NCI-H446 (cell line): ENCODE results near the gene SAXO2.
A peak's percentile ranks its signal among the peaks of the same experiment; 100 is the strongest.
"Not testable (repeated sequence)": the region's sequence is repeated elsewhere in the genome, so short reads cannot be mapped to it uniquely, and the experiment has no call there.

ENCODE experiments used
- DNase-seq, 2 experiments: peaks; one replicate each; lab custom pipeline; 2025; lab: John Stamatoyannopoulos, UW

The SAXO2 gene

GRCh38 chr15:82313951-82314768 lies 51.5 kb downstream of the SAXO2 start:
- DNase-seq = not testable (repeated sequence)

DNA sequence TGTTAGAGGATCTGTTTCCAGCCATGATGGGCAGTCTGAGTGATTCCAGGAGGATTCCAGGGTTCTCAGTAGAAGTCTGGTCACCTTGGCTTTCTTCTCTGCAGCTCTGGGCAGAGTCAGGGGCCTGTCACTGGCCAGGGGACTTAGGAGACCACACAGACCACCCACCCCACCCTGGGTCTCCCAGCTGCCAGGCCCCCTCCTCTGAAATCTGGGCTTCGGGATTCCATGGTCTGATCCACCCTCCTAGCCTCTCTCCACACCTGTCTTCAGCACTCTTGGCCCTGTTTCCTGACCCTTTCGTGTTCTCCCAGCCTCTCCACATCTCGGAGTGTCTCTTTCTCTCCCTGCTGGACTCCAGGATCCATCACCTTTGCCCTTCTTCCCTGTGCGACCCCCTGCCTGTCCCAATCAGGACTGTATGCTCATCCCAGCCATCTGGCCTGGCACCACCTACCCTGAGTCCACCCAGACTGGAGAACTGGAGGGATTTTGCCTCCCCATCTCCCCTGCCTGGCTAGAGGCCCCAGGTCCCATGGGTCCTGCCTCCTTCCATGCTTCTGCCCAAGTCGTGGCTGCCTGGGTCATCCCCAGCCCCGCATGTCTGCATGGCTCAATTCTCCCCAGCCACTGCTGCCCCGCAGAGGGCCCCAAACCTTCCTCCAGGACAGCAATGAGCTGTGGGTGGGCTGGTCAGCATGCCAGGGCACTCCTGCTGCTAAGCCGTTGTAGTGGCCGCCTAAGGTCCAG lies 52.3 kb downstream of the SAXO2 start:
- DNase-seq = no peak

DNA sequence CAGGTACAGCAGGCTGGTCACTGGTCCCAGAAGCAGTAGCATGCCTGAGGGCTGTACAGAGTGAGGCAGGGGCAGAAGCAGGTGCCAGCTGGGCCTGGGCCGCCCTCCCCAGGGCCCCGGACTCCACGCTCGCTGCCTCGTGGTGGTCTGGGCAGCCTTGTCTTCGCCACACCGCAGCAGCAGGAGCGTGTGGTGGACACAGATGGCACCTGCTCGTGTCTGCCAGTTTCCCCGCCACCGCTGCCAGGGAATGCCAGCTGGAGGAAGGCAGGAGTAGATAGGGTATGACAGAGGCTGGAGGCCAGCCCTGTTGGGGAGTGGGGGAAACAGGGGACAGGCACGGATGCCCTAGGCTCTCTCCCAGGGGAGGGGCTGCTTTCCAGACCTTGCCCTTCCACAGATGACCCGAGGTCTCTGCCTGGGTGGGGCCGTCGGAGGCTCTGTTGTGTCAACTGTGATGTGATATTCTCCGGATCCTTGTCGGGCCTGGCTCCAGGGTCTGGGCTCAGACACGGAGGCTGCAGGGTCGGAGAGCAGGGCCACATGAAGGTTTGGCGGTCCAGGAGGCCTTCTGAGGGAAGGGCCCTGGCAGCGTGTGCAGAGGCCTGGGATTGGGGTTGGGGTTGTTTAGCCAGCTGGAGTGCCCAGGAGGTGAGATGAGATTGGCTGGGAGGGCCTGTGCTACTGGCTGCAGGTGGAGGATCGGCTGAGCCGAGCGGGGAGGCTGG lies 53.1 kb downstream of the SAXO2 start:
- peak; percentile 16 to 59 for DNase-seq

- not testable (repeated sequence) for DNase-seq
Measured at GRCh38 chr15:82316247-82317090, 53.9 kb downstream of the SAXO2 start.

DNA sequence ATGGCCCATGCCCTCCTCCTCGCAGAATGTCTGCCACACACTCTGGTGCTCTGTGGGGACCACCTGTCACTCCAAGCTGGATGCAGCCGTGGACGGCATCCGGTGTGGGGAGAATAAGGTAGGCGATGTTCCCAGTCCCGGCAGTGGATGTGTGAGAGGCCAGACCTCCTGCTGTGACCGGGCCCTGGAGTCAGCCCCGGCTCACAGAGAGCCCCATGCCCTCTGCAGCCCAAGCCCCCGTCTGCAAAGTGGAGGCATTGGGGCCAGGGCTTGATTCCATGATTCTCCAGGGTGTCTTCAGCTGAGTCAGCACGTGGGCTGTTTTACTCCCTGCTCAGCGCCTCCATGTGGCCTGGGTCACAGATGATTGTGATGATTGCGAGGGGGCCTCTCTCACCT lies 54.5 kb downstream of the SAXO2 start:
- no peak for DNase-seq

GRCh38 chr15:82317516-82317915 lies 54.9 kb downstream of the SAXO2 start:
- not testable (repeated sequence) for DNase-seq

GRCh38 chr15:82318281-82318680 lies 55.7 kb downstream of the SAXO2 start:
- not testable (repeated sequence) for DNase-seq

DNA sequence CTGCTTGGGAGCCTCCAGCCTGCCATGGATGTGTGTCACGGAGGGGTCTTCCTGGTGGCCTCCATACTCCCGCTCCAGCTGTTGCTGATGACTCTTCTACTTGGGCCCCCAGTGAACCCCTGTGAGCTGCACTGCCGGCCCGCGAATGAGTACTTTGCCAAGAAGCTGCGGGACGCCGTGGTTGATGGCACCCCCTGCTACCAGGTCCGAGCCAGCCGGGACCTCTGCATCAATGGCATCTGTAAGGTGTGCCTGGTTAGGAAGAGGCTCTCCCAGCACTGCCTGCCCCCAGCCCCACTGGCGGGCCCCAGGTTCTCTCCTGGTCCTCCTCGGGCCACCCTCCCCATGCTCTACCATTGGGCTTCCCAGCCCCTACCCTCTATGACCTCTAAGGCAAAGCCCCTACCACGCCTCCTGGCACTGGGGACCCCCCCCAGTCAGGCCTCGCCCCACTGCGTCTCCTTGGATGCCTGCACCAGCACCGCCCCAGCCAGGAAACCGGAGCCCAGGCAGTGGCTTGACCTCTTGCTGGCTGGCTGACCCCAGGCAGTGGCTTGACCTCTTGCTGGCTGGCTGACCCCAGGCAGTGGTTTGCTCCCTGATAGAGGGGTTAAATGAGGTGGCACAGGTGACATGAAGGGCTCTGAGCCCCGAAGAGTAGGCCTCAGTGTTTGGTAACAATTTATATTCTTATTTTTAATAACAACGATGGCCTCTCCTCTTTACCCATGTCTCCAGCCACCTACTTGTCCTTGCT lies 57.1 kb downstream of the SAXO2 start:
- DNase-seq = not testable (repeated sequence)

GRCh38 chr15:82320861-82321260 lies 58.2 kb downstream of the SAXO2 start:
- DNase-seq = not testable (repeated sequence)

- not testable (repeated sequence) for DNase-seq
Measured at GRCh38 chr15:82322488-82322887, 59.9 kb downstream of the SAXO2 start.

DNA sequence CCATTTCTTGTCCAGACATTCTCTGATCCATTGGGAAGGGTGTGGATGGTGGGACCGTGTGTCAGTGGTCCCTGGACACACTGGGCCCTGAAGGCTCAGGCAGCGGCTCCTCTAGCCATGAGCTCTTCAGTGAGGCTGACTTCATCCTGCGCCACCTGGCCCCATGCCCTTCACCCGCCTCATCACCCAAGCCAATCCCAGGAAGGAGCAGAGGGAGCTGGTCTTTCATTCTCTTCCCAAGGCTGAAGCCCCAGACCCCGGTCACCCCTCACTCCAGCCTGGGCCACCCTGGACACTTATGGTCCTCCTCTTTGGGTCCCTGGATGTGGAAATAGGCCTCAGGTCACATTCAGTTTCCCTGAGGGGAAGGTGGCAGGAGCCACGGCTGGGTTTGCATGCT lies 62.2 kb downstream of the SAXO2 start:
- DNase-seq = not testable (repeated sequence)

DNA sequence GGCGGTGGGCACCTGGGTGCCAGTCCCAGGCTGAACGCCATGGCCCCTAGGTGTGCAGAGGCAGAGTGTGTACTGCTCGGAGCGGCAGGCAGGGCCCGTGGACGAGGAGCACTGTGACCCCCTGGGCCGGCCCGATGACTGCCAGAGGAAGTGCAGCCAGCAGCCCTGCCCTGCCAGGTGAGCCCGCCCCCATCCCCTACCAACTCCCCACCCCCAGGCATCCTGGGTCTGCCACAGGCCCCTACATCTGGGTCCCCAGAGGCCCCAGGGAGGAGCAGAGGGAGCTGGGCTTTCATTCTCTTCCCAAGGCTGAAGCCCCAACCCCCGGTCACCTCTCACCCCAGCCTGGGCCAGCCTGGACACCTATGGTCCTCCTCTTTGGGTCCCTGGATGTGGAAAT lies 63.0 kb downstream of the SAXO2 start:
- not testable (repeated sequence) for DNase-seq

GRCh38 chr15:82326896-82327295 lies 64.3 kb downstream of the SAXO2 start:
- not testable (repeated sequence) for DNase-seq

DNA sequence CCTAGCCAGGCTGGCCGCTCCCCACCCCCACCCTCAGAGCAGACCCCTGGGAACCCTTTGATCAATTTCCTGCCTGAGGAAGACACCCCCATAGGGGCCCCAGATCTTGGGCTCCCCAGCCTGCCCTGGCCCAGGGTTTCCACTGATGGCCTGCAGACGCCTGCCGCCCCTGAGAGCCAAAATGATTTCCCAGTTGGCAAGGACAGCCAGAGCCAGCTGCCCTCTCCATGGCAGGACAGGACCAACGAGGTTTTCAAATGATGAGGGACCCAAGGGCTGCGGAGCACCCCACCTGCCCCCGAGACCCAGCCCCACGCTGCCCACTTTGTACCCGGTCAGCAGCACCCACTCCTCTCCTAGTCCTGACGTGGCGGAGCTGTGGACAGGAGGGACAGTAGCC lies 64.8 kb downstream of the SAXO2 start:
- DNase-seq = not testable (repeated sequence)

DNA sequence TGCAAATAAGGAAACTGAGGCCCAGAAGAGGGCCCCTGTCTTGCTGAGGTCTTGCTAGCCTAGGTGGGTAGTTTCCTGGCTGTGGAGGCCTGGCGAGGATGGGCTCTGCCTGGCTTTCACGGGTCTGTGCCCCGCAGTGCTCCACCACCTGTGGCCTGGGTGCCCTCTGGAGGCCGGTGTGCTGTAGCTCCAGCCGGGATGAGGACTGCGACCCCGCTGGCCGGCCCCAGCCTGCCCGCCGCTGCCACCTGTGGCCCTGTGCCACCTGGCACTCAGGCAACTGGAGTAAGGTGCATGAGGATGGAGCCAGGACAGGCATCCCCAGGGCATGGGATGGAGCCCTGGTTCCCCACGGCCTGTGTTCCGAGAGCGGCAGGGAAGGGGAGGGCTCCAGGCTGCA lies 66.4 kb downstream of the SAXO2 start:
- DNase-seq = not testable (repeated sequence)

- not testable (repeated sequence) for DNase-seq
Measured at GRCh38 chr15:82330921-82331320, 68.3 kb downstream of the SAXO2 start.

GRCh38 chr15:82331576-82332304 lies 69.1 kb downstream of the SAXO2 start:
- not testable (repeated sequence) for DNase-seq

DNA sequence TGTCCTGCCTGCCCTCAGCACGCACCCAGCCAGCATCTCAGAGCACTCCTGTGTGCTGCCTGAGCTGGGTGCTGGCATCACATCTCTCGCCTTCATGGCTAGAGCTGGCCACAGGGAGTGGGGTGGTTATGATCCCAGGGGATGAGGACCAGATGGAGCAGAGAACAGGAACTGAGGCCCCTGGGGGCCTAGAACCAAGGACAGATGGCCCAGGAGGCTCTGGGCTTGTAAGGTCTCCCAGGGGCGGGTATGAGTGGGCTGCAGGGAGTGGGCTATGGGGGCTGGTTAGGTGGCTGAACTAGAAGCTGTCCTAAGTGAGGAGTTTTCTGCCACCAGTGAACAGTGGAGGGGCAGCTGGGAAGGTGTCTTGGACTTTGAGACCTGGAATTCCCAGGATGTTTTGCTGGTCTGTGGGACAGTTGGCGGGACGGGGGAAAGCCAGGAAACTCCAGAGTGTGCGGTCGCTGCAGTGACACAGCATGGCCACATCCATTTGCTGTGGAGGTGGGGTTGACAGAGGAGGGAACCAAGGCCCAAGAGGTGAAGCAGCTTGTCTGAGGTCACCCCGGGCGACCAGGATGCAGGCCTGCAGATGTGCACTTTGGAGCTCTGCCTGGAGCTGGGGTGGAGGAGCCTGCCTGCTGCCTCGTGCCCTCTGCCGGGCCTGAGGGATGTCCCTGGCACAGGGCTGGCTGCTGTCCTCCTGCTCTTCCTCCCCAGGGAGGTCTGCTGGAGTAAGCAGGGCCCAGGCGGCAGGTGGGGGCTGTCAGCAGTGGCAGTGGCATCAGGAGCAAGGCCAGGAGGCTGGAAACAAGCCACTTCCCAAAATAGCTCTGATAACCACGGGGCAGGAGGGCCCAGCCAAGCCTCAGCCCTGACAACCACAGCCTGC lies 70.3 kb downstream of the SAXO2 start:
- DNase-seq = not testable (repeated sequence)
